SK-N-SH (cell line): Measurements from ENCODE around the gene MAD1L1. TPM values are rescaled to one million over a fixed set of nuclear protein-coding genes. Genes with fewer than 3 reads are reported as not detected.

Source experiments
- CTCF ChIA-PET: fragments of 300-600, 350-600 bp; formaldehyde crosslinking; extraction: SDS; loops from one replicate; lab custom pipeline; 2021; lab: Yijun Ruan, JAX
- POLR2A ChIA-PET: fragments of 350-600 bp; sonication (Branson Sonifier 250); formaldehyde crosslinking; extraction: SDS; loops from one replicate; lab custom pipeline; 2020; ENCODE audit warnings: antibody characterized with exemption, inconsistent platforms; lab: Yijun Ruan, JAX
- DNase-seq: peaks from one replicate; pipeline ENCODE4 v3.0.0; 2012
- H2AFZ ChIP-seq: fragments of 200-600 bp; sonication (generic); 2 replicates; pipeline ENCODE4 v1.8.1; 2016; ENCODE audit warnings: antibody characterized with exemption, mild to moderate bottlenecking, low read depth
- H3F3A ChIP-seq: fragments of 200-600 bp; sonication (generic); replicated peaks from 2 replicates; pipeline ENCODE3; 2016; ENCODE audit warnings: antibody characterized with exemption, mild to moderate bottlenecking; ENCODE audit not compliant: insufficient read depth
- H3K27ac ChIP-seq, 2 experiments: fragments of 200-500 bp in 1 of 2; fragments of 200-600 bp in 1 of 2; sonication (Bioruptor generic) in 1 of 2; sonication (generic), shearing (Covaris generic) in 1 of 2; 2 replicates each; pipeline versions ENCODE4 v1.5.1 to v1.6.1; 2014 to 2016; ENCODE audit warnings: low read depth in 2 of 2, inconsistent platforms in 1 of 2, low read length in 1 of 2, mild to moderate bottlenecking in 1 of 2, mixed read lengths in 1 of 2
- H3K27me3 ChIP-seq: fragments of 200-600 bp; sonication (generic), shearing (Covaris generic); 2 replicates; pipeline ENCODE4 v1.6.1; 2016; ENCODE audit warnings: mixed run types; ENCODE audit not compliant: insufficient read depth
- H3K36me3 ChIP-seq, 2 experiments: fragments of 200-500 bp in 1 of 2; fragments of 200-600 bp in 1 of 2; sonication (Bioruptor generic) in 1 of 2; sonication (generic) in 1 of 2; replicated peaks in 1 of 2; 2 replicates each; pipeline versions ENCODE3 to v1.5.1; 2014 to 2016; ENCODE audit warnings: low read length in 1 of 2, mild to moderate bottlenecking in 1 of 2; ENCODE audit not compliant: insufficient read depth in 2 of 2, control insufficient read depth in 1 of 2
- H3K4me1 ChIP-seq, 2 experiments: fragments of 200-500 bp in 1 of 2; fragments of 200-600 bp in 1 of 2; sonication (Bioruptor generic) in 1 of 2; sonication (generic), shearing (Covaris generic) in 1 of 2; 2 replicates each; pipeline versions ENCODE4 v1.5.1 to v1.6.1; 2014 to 2016; ENCODE audit warnings: low read depth in 1 of 2, low read length in 1 of 2, mixed run types in 1 of 2; ENCODE audit not compliant: insufficient read depth in 2 of 2, control insufficient read depth in 1 of 2
- H3K4me2 ChIP-seq: fragments of 200-600 bp; sonication (generic), shearing (Covaris generic); 2 replicates; pipeline ENCODE4 v1.6.1; 2017; ENCODE audit warnings: mixed run types
- H3K4me3 ChIP-seq, 2 experiments: fragments of 200-500 bp in 1 of 2; fragments of 200-600 bp in 1 of 2; sonication (Bioruptor generic) in 1 of 2; sonication (generic), shearing (Covaris generic) in 1 of 2; 2 replicates each; pipeline versions ENCODE4 v1.5.1 to v1.8.1; 2014 to 2016; ENCODE audit warnings: low read depth in 2 of 2, inconsistent platforms in 1 of 2, low read length in 1 of 2, mild to moderate bottlenecking in 1 of 2, mixed read lengths in 1 of 2, moderate library complexity in 1 of 2
- H3K79me2 ChIP-seq: fragments of 200-600 bp; sonication (generic); 2 replicates; pipeline ENCODE4 v1.8.1; 2017; ENCODE audit warnings: mild to moderate bottlenecking; ENCODE audit not compliant: insufficient read depth
- H3K9ac ChIP-seq: fragments of 200-600 bp; sonication (generic); 2 replicates; pipeline ENCODE4 v1.6.1; 2017; ENCODE audit warnings: mixed run types
- H3K9me2 ChIP-seq: fragments of 200-600 bp; sonication (generic); 2 replicates; pipeline ENCODE4 v1.6.1; 2017; ENCODE audit warnings: mixed run types
- H3K9me3 ChIP-seq: fragments of 200-600 bp; sonication (generic); 2 replicates; pipeline ENCODE4 v1.6.1; 2017; ENCODE audit warnings: mixed run types, mild to moderate bottlenecking, moderate library complexity
- H4K20me1 ChIP-seq: fragments of 200-600 bp; sonication (generic); 2 replicates; pipeline ENCODE4 v1.6.1; 2017; ENCODE audit warnings: mild to moderate bottlenecking, mixed run types; ENCODE audit not compliant: insufficient read depth
- GABPA ChIP-seq: IDR thresholded peaks from 2 replicates; pipeline ENCODE4 v1.4.0; 2012; ENCODE audit warnings: low read depth, mild to moderate bottlenecking
- NRF1 ChIP-seq: IDR thresholded peaks from 2 replicates; pipeline ENCODE4 v1.6.1; 2012; ENCODE audit warnings: low read depth, mild to moderate bottlenecking, low read length
- RCOR1 ChIP-seq: fragments of 150-350 bp; IDR thresholded peaks from 2 replicates; pipeline ENCODE4 v1.6.1; 2017; ENCODE audit warnings: antibody characterized with exemption, low read length
- TAF1 ChIP-seq: IDR thresholded peaks from 2 replicates; pipeline ENCODE4 v1.6.1; 2012; ENCODE audit warnings: low read depth, mild to moderate bottlenecking, low read length, moderate library complexity, borderline replicate concordance
- USF2 ChIP-seq: fragments of 150-350 bp; IDR thresholded peaks from 2 replicates; pipeline ENCODE4 v1.6.1; 2017; ENCODE audit warnings: antibody characterized with exemption, low read length, low read depth, borderline replicate concordance
- ZBTB33 ChIP-seq: IDR thresholded peaks from 2 replicates; pipeline ENCODE4 v1.4.0; 2012; ENCODE audit warnings: low read depth, borderline replicate concordance
- WGBS: methylation state at CpG from one replicate; pipeline ENCODE4 v1.1.6; 2017; ENCODE audit warnings: low lambda C conversion rate; 5-methylcytosine and 5-hydroxymethylcytosine counted together
- polyA plus RNA-seq, 3 experiments: library from polyadenylated mRNA; depleted of rRNA; stranded (reverse); fragments of >200 nt; gene quantifications; 2 replicates each; pipeline ENCODE4 v1.2.3, GENCODE V29; 2012

The MAD1L1 gene
- polyA plus RNA-seq, 1 of the 3 experiments (the other 2 are of a cell fraction): 46.2 TPM

GRCh38 chr7:2023877-2024566 lies 208.7 kb downstream of the MAD1L1 start:
- no peak overlapping the region for H3K9ac ChIP-seq
- TF ChIP-seq GABPA (no peak), RCOR1 (no peak), TAF1 (no peak), USF2 (no peak), NRF1 (no peak)
- H3K79me2 ChIP-seq: peaks cover 7% of the 10 kb centered on the region; the same call in 1 of the 2 replicates
- H3K36me3 ChIP-seq: peaks cover 0 to 20% of the 10 kb centered on the region in 2 experiments
- H3K4me3 ChIP-seq: no peak overlapping the region; a peak in 1 of 4 replicates
- no peak overlapping the region for H3K4me2 ChIP-seq
- peaks cover 3% of the 10 kb centered on the region for H3F3A ChIP-seq
- peaks cover 11 to 13% of the 10 kb centered on the region in 2 experiments; a peak in 3 of 4 replicates for H3K4me1 ChIP-seq
- H2AFZ ChIP-seq: no peak overlapping the region
- H4K20me1 ChIP-seq: no peaks in the 10 kb centered on the region
- CTCF ChIA-PET: interaction anchor here (1.1 to 1.4 kb wide), 4 partner anchors 8 to 353 kb away, joined by 3 to 4 read pairs (median 3); no protein-coding TSS in a partner anchor
- no peak overlapping the region for H3K27ac ChIP-seq
- DNase-seq: peak; percentile 30
- H3K9me3 ChIP-seq: peaks cover 37% of the 10 kb centered on the region
- no peaks in the 10 kb centered on the region for H3K9me2 ChIP-seq
- POLR2A ChIA-PET: no interaction called here
- no peaks in the 10 kb centered on the region for H3K27me3 ChIP-seq
- WGBS: 95% methylated on average over 7 of the region's 7 CpGs

GRCh38 chr7:2022737-2023250 lies 210.0 kb downstream of the MAD1L1 start:
- no peak overlapping the region for H3K27ac ChIP-seq
- H4K20me1 ChIP-seq: no peaks in the 10 kb centered on the region
- DNase-seq: no peak
- peaks cover 18 to 22% of the 10 kb centered on the region in 2 experiments; a peak in 3 of 4 replicates for H3K4me1 ChIP-seq
- H3K9ac ChIP-seq: no peak overlapping the region
- H3K4me2 ChIP-seq: no peak overlapping the region
- H3K79me2 ChIP-seq: peaks cover 7% of the 10 kb centered on the region; the same call in 1 of the 2 replicates
- H3K27me3 ChIP-seq: no peaks in the 10 kb centered on the region
- peaks cover 4% of the 10 kb centered on the region for H3F3A ChIP-seq
- no peaks in the 10 kb centered on the region for H3K9me2 ChIP-seq
- CTCF ChIA-PET: interaction anchor here (0.6 to 1.4 kb wide), 4 partner anchors 15 to 1294 kb away, joined by 3 to 4 read pairs (median 3); no protein-coding TSS in a partner anchor
- no peak for TF ChIP-seq USF2
- no peak for TF ChIP-seq ZBTB33
- TF ChIP-seq, all 33 proteins: peak for 0
- peaks cover 0 to 17% of the 10 kb centered on the region in 2 experiments for H3K36me3 ChIP-seq
- H3K9me3 ChIP-seq: peaks cover 37% of the 10 kb centered on the region
- no peak overlapping the region for H3K4me3 ChIP-seq
- POLR2A ChIA-PET: no interaction called here
- WGBS: 96% methylated on average over 8 of the region's 8 CpGs
- H2AFZ ChIP-seq: no peak overlapping the region
